Ascending aorta (tissue), 2 donors: Measurements from ENCODE around the gene YPEL3. TPM values are rescaled to one million over a fixed set of nuclear protein-coding genes. Genes with fewer than 3 reads are reported as not detected.

Source experiments
- DNase-seq, 2 donors: peaks; one replicate each; pipeline ENCODE4 v3.0.0-alpha.2; 2019; ENCODE audit warnings: low spot score in 2 of 2
- H3K27ac ChIP-seq, 2 donors: fragments of 200-600 bp; sonication (generic); one replicate each; pipeline ENCODE4 v1.5.1; 2016 to 2017; ENCODE audit warnings: mild to moderate bottlenecking in 1 of 2
- H3K27me3 ChIP-seq: fragments of 200-600 bp; sonication (generic); one replicate; pipeline ENCODE4 v1.5.1; 2017
- H3K36me3 ChIP-seq, 2 donors: fragments of 200-600 bp; sonication (generic); one replicate each; pipeline ENCODE4 v1.5.1; 2016
- H3K4me1 ChIP-seq, 2 donors: fragments of 200-600 bp; sonication (generic); one replicate each; pipeline ENCODE4 v1.5.1; 2016 to 2017; ENCODE audit warnings: mild to moderate bottlenecking in 1 of 2
- H3K4me3 ChIP-seq, 2 donors: fragments of 200-600 bp; sonication (generic); one replicate each; pipeline ENCODE4 v1.5.1; 2016 to 2017; ENCODE audit warnings: mild to moderate bottlenecking in 1 of 2
- H3K9me3 ChIP-seq, 2 donors: fragments of 200-600 bp; sonication (generic); one replicate each; pipeline ENCODE4 v1.5.1; 2016
- CTCF ChIP-seq, 3 experiments: fragments of 200-600 bp in 2 of 3; fragments of 450-650 bp in 1 of 3; sonication (generic) in 2 of 3; IDR thresholded peaks; one replicate each; pipeline ENCODE4 v1.5.1; 2016 to 2019; ENCODE audit warnings: antibody characterized with exemption in 3 of 3, mild to moderate bottlenecking in 1 of 3, moderate library complexity in 1 of 3
- intact Hi-C: fragments of 100-400 bp; cut with DNase I; formaldehyde crosslinking; loops from one replicate; pipeline ENCODE4 v1.15.1; 2023
- total RNA-seq: library from RNA; depleted of rRNA; stranded (reverse); fragments of >200 nt; gene quantifications from one replicate; pipeline ENCODE4 v1.1.0, GENCODE V29; 2016

The YPEL3 gene
- total RNA-seq, 1 donor from 2014 or later = 98.6 TPM

- Histone ChIP-seq H3K4me1 (peaks cover 10 to 11% of the 10 kb centered on the region in 2 donors), H3K36me3 (peaks cover 27 to 34% of the 10 kb centered on the region in 2 donors), H3K9me3 (no peaks in the 10 kb centered on the region), H3K27ac (no peak overlapping the region), H3K27me3 (no peaks in the 10 kb centered on the region), H3K4me3 (no peak overlapping the region)
- DNase-seq = no peak
- TF ChIP-seq CTCF (IDR thresholded peaks at IDR 0.05) = no peak
- intact Hi-C loops = no loop called here
Observed at GRCh38 chr16:30087181-30087898, 8.7 kb downstream of the YPEL3 start.

- Histone ChIP-seq H3K4me1 (peaks cover 7 to 8% of the 10 kb centered on the region in 2 donors), H3K36me3 (peaks cover 35 to 41% of the 10 kb centered on the region in 2 donors), H3K4me3 (no peak overlapping the region), H3K9me3 (no peaks in the 10 kb centered on the region), H3K27me3 (no peaks in the 10 kb centered on the region), H3K27ac (peak overlapping the region; percentile 48 to 76)
- no peak for DNase-seq
- TF ChIP-seq CTCF (IDR thresholded peaks at IDR 0.05) = no peak
- intact Hi-C loops = no loop called here
Observed at GRCh38 chr16:30086291-30087140, 9.5 kb downstream of the YPEL3 start.

- DNase-seq = no peak
- Histone ChIP-seq H3K36me3 (peaks cover 42 to 48% of the 10 kb centered on the region in 2 donors), H3K27me3 (no peaks in the 10 kb centered on the region), H3K27ac (peak overlapping the region; percentile 48 to 76), H3K9me3 (no peaks in the 10 kb centered on the region), H3K4me1 (peaks cover under 1 to 3% of the 10 kb centered on the region in 2 donors), H3K4me3 (no peak overlapping the region)
- intact Hi-C loops = no loop called here
- no peak for TF ChIP-seq CTCF (IDR thresholded peaks at IDR 0.05)
Observed at GRCh38 chr16:30085820-30086219, 10.2 kb downstream of the YPEL3 start.

GRCh38 chr16:30085247-30085646 is 10.8 kb downstream of the YPEL3 start:
- H3K4me3 ChIP-seq = no peak overlapping the region
- H3K4me1 ChIP-seq = peaks cover 0 to 3% of the 10 kb centered on the region in 2 donors
- DNase-seq = no peak
- intact Hi-C loops = no loop called here
- no peak for TF ChIP-seq CTCF (IDR thresholded peaks at IDR 0.05)
- peak overlapping the region; percentile 48 to 76 for H3K27ac ChIP-seq
- peaks cover 45 to 52% of the 10 kb centered on the region in 2 donors for H3K36me3 ChIP-seq
- H3K9me3 ChIP-seq = no peaks in the 10 kb centered on the region
- no peaks in the 10 kb centered on the region for H3K27me3 ChIP-seq

GRCh38 chr16:30084816-30085159 is 11.2 kb downstream of the YPEL3 start:
- no peaks in the 10 kb centered on the region for H3K9me3 ChIP-seq
- H3K4me3 ChIP-seq = no peak overlapping the region
- H3K36me3 ChIP-seq = peaks cover 47 to 56% of the 10 kb centered on the region in 2 donors
- no peaks in the 10 kb centered on the region for H3K27me3 ChIP-seq
- no peak for TF ChIP-seq CTCF (IDR thresholded peaks at IDR 0.05)
- H3K4me1 ChIP-seq = peaks cover 0 to 3% of the 10 kb centered on the region in 2 donors
- peak overlapping the region; percentile 48 to 76 for H3K27ac ChIP-seq
- intact Hi-C loops = no loop called here
- DNase-seq = peak in 1 of 2 donors; percentile 77
